HG03432 (cell line): Measurements from ENCODE around the gene CDIP1.

Source experiments
- ATAC-seq: cut with Tn5 transposase; IDR thresholded peaks from one replicate; pipeline ENCODE4 v1.9.1; 2021; ENCODE audit warnings: mild to moderate bottlenecking, moderate library complexity; ENCODE audit not compliant: unreplicated experiment

Gene CDIP1

GRCh38 chr16:4539716-4540284, 1.2 kb upstream of the CDIP1 start:
- no peak for ATAC-seq

GRCh38 chr16:4537376-4538343, 913 bp downstream of the CDIP1 start:
- peak; percentile 32 for ATAC-seq

- ATAC-seq, result no peak
These were observed 2.0 kb downstream of the CDIP1 start for GRCh38 chr16:4536391-4537106.

- no peak for ATAC-seq
These were observed 2.9 kb downstream of the CDIP1 start for GRCh38 chr16:4535627-4536108.

GRCh38 chr16:4534151-4534790, 4.3 kb downstream of the CDIP1 start:
- ATAC-seq, result no peak

GRCh38 chr16:4533490-4533889, 5.1 kb downstream of the CDIP1 start:
- no peak for ATAC-seq

GRCh38 chr16:4532238-4532637, 6.3 kb downstream of the CDIP1 start:
- ATAC-seq, result no peak

- ATAC-seq, result no peak
These were observed 6.8 kb downstream of the CDIP1 start for GRCh38 chr16:4531811-4532210.

- ATAC-seq, result no peak
These were observed 9.2 kb downstream of the CDIP1 start for GRCh38 chr16:4529085-4530060.

GRCh38 chr16:4525634-4526277, 12.8 kb downstream of the CDIP1 start:
- no peak for ATAC-seq

- no peak for ATAC-seq
These were observed 13.5 kb downstream of the CDIP1 start for GRCh38 chr16:4525069-4525468.

- ATAC-seq, result no peak
These were observed 14.0 kb downstream of the CDIP1 start for GRCh38 chr16:4524571-4524970.

- no peak for ATAC-seq
These were observed 14.9 kb downstream of the CDIP1 start for GRCh38 chr16:4523686-4524085.

GRCh38 chr16:4522051-4522581, 16.5 kb downstream of the CDIP1 start:
- no peak for ATAC-seq

- no peak for ATAC-seq
These were observed 17.7 kb downstream of the CDIP1 start for GRCh38 chr16:4520913-4521312.

GRCh38 chr16:4519274-4520058, 19.1 kb downstream of the CDIP1 start:
- no peak for ATAC-seq

GRCh38 chr16:4517812-4518680, 20.5 kb downstream of the CDIP1 start:
- no peak for ATAC-seq
